Colonic mucosa (tissue), 4 donors: Measurements from ENCODE around the gene RBM6. TPM values are rescaled to one million over a fixed set of nuclear protein-coding genes. Genes with fewer than 3 reads are reported as not detected.

ENCODE experiments used
- DNase-seq: peaks from one replicate; pipeline ENCODE4 v3.0.0-alpha.2; 2020
- H3K27ac ChIP-seq: fragments of 200-600 bp; one replicate; pipeline ENCODE4 v1.8.0; 2021
- H3K27me3 ChIP-seq: fragments of 200-600 bp; one replicate; pipeline ENCODE4 v1.8.0; 2021
- H3K36me3 ChIP-seq: fragments of 200-600 bp; one replicate; pipeline ENCODE4 v1.8.0; 2021
- H3K4me1 ChIP-seq: fragments of 200-600 bp; one replicate; pipeline ENCODE4 v1.8.0; 2021; ENCODE audit warnings: mild to moderate bottlenecking
- H3K4me3 ChIP-seq: fragments of 200-600 bp; one replicate; pipeline ENCODE4 v1.8.0; 2021
- H3K9ac ChIP-seq, 2 donors: one replicate each; pipeline ENCODE4 v1.7.0; 2013; ENCODE audit warnings: control low read depth in 2 of 2, low read depth in 2 of 2, low read length in 2 of 2
- H3K9me3 ChIP-seq: fragments of 200-600 bp; one replicate; pipeline ENCODE4 v1.8.0; 2021
- intact Hi-C: fragments of 100-400 bp; cut with DNase I; formaldehyde crosslinking; loops from one replicate; pipeline ENCODE4 v1.14.1; 2022
- total RNA-seq, 2 donors: library from RNA; stranded (reverse); fragmentation: NEBNext Ultra II Directional in 1 of 2; extraction: Animal tissue kit (Norgen Biotek cat#: 25700) in 1 of 2; gene quantifications; one replicate each; pipeline ENCODE4 v1.2.1, GENCODE V29; 2021
- TF ChIP-seq, protein P1 (sequence below): fragments of 200-600 bp; IDR thresholded peaks from one replicate; pipeline ENCODE4 v1.8.0; 2022; ENCODE audit warnings: antibody characterized with exemption, mild to moderate bottlenecking
- donor health status: healthy.
- donor health status: DM: no; HTN: no; CAD: no.
- donor health status: DM: no; HTN: no; CAD: no.

RBM6 gene
- total RNA-seq, 2 donors from 2014 or later = 49.8 to 60.3 TPM

DNA sequence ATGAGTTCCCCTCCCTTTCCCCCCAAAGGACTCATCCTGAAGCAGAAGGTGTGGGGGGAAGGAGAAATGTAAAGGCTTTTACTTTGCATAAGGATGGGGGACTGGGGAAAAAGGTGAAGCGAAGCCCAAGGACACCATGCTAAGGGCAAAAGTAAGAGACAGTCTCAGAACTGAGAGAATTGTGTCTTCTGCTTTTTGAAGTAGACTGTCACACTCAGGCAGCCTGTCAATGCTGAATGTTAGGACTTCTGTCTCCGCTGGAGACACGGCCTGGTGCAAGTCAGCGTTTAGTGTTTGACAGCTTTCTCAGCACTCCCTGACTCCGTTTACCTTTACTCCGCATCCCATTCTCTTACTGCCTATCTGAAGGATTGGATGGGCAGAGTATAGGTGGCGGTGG, 162.6 kb downstream of the RBM6 start:
- TF ChIP-seq, protein P1, sequence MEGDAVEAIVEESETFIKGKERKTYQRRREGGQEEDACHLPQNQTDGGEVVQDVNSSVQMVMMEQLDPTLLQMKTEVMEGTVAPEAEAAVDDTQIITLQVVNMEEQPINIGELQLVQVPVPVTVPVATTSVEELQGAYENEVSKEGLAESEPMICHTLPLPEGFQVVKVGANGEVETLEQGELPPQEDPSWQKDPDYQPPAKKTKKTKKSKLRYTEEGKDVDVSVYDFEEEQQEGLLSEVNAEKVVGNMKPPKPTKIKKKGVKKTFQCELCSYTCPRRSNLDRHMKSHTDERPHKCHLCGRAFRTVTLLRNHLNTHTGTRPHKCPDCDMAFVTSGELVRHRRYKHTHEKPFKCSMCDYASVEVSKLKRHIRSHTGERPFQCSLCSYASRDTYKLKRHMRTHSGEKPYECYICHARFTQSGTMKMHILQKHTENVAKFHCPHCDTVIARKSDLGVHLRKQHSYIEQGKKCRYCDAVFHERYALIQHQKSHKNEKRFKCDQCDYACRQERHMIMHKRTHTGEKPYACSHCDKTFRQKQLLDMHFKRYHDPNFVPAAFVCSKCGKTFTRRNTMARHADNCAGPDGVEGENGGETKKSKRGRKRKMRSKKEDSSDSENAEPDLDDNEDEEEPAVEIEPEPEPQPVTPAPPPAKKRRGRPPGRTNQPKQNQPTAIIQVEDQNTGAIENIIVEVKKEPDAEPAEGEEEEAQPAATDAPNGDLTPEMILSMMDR = no peak
- H3K27me3 ChIP-seq = no peaks in the 10 kb centered on the region
- no peaks in the 10 kb centered on the region for H3K9me3 ChIP-seq
- peaks cover 57% of the 10 kb centered on the region for H3K36me3 ChIP-seq
- H3K4me3 ChIP-seq = no peak overlapping the region
- intact Hi-C loops = no loop called here
- no peak for DNase-seq
- no peaks in the 10 kb centered on the region for H3K4me1 ChIP-seq
- no peak overlapping the region for H3K27ac ChIP-seq
- H3K9ac ChIP-seq = no peak overlapping the region

DNA sequence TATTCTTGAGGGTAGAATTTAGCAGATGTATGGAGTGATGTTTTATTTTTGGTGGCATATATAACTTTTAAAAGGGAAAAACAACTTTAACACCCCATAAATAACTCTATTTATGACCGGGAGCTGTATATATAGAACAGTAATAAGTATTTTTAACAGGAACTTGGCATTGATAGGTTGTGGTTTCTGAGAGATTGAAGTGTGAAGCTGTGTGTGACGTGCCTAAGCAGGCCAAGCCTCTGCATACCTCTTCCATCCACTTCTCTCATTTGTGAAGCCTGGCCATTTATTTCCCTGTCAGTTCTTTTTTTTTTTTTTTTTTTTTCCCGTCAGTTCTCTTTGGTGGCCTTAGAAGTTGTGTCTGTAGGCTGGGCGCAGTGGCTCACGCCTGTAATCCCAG, 171.8 kb downstream of the RBM6 start:
- H3K4me1 ChIP-seq = no peaks in the 10 kb centered on the region
- intact Hi-C loops = no loop called here
- peaks cover 72% of the 10 kb centered on the region for H3K36me3 ChIP-seq
- TF ChIP-seq, protein P1 = no peak
- no peak overlapping the region for H3K27ac ChIP-seq
- H3K9ac ChIP-seq = no peak overlapping the region
- no peaks in the 10 kb centered on the region for H3K9me3 ChIP-seq
- DNase-seq = no peak
- no peak overlapping the region for H3K4me3 ChIP-seq
- H3K27me3 ChIP-seq = no peaks in the 10 kb centered on the region

- no peaks in the 10 kb centered on the region for H3K27me3 ChIP-seq
- H3K9me3 ChIP-seq = no peaks in the 10 kb centered on the region
- no peak for DNase-seq
- H3K27ac ChIP-seq = no peak overlapping the region
- peaks cover 75% of the 10 kb centered on the region for H3K36me3 ChIP-seq
- H3K9ac ChIP-seq = no peak overlapping the region
- intact Hi-C loops = no loop called here
- no peak overlapping the region for H3K4me3 ChIP-seq
- no peaks in the 10 kb centered on the region for H3K4me1 ChIP-seq
- TF ChIP-seq, protein P1 = no peak
Measured at GRCh38 chr3:50112462-50112861, 172.5 kb downstream of the RBM6 start.

GRCh38 chr3:50117120-50117519, 177.2 kb downstream of the RBM6 start:
- no peaks in the 10 kb centered on the region for H3K4me1 ChIP-seq
- no peaks in the 10 kb centered on the region for H3K9me3 ChIP-seq
- intact Hi-C loops = no loop called here
- no peak overlapping the region for H3K4me3 ChIP-seq
- DNase-seq = no peak
- H3K27ac ChIP-seq = no peak overlapping the region
- H3K27me3 ChIP-seq = no peaks in the 10 kb centered on the region
- H3K36me3 ChIP-seq = peaks cover 61% of the 10 kb centered on the region
- TF ChIP-seq, protein P1 = no peak
- H3K9ac ChIP-seq = no peak overlapping the region

DNA sequence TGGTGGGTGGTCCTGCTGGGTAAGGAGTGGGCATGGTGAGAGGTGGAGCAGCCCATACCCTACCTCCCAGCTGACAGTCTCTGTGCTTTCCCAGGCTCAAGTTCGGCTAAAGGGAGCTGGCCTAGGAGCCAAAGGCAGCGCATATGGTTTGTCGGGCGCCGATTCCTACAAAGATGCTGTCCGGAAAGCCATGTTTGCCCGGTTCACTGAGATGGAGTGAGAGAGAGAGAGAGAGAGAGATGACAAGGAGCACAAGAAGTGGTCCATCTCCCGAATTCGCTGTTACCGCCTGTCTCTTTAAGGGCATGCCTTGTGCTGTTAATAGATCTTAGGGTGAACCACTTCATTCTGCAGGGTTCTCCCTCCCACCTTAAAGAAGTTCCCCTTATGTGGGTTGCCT, 178.3 kb downstream of the RBM6 start:
- peaks cover 52% of the 10 kb centered on the region for H3K36me3 ChIP-seq
- no peak for DNase-seq
- no peak overlapping the region for H3K9ac ChIP-seq
- TF ChIP-seq, protein P1 = no peak
- H3K27me3 ChIP-seq = no peaks in the 10 kb centered on the region
- no peaks in the 10 kb centered on the region for H3K4me1 ChIP-seq
- H3K4me3 ChIP-seq = no peak overlapping the region
- H3K27ac ChIP-seq = no peak overlapping the region
- H3K9me3 ChIP-seq = no peaks in the 10 kb centered on the region
- intact Hi-C loops = no loop called here

- H3K4me1 ChIP-seq = no peaks in the 10 kb centered on the region
- DNase-seq = no peak
- no peak overlapping the region for H3K27ac ChIP-seq
- H3K27me3 ChIP-seq = no peaks in the 10 kb centered on the region
- no peaks in the 10 kb centered on the region for H3K9me3 ChIP-seq
- H3K36me3 ChIP-seq = peaks cover 37% of the 10 kb centered on the region
- intact Hi-C loops = loop anchor here (2.0 kb wide), 1 partner anchor 69 kb away; no protein-coding TSS in a partner anchor
- H3K9ac ChIP-seq = no peak overlapping the region
- no peak overlapping the region for H3K4me3 ChIP-seq
- TF ChIP-seq, protein P1 = no peak
Measured at GRCh38 chr3:50119786-50120185, 179.8 kb downstream of the RBM6 start.
